LNCaP clone FGC (cell line): ENCODE results near the gene TANGO2.

Experiments used
- DNase-seq: peaks from one replicate; pipeline ENCODE4 v3.0.0-alpha.2; 2011; ENCODE audit warnings: low read depth
- H3K4me3 ChIP-seq: 2 replicates; pipeline ENCODE4 v1.5.1; 2011; ENCODE audit warnings: mild to moderate bottlenecking, low read depth, low read length, control low read depth
- TF ChIP-seq, protein P1 (sequence below): IDR thresholded peaks from 2 replicates; pipeline ENCODE4 v1.5.1; 2012; ENCODE audit warnings: mild to moderate bottlenecking; ENCODE audit not compliant: control insufficient read depth, insufficient read depth; ENCODE audit errors: extremely low read depth

TANGO2 gene

DNA sequence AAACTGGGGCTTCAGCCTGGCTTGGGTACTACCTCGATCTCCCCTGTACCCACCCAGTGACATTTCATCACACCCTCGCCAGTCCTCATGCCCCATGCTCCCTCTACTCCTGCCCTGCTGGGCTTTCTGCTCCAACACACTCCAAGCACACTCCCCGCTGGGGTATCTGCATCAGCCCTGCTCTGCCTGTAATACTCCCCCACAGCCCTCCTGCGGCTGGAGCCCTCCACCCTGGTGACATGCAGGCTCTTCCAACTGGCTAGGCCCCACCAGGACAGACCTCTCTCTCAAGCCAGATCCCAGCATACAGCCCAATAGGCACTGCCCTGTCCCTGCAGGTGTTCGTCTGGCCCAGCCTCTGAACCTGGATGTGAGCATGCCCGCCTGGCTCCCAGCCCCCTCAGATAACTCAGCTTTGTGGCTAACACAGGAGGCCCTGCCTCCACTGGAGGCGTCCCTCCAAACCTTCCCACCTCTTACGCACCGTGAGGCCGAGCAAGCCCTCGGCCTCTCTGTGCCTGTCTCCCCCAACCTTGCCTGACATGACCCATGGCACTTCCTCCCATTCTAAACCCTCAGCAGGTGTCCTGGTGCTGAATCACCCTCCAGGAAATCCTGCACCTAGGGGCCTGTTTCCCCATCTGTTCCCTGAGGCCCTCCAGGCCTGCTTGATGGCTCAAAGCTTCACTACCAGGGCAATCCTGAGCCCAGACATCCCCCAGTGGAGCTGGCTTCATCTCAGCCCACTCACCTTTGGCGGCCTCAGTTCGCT, 45.8 kb upstream of the TANGO2 start:
- no peak for DNase-seq
- TF ChIP-seq, protein P1, sequence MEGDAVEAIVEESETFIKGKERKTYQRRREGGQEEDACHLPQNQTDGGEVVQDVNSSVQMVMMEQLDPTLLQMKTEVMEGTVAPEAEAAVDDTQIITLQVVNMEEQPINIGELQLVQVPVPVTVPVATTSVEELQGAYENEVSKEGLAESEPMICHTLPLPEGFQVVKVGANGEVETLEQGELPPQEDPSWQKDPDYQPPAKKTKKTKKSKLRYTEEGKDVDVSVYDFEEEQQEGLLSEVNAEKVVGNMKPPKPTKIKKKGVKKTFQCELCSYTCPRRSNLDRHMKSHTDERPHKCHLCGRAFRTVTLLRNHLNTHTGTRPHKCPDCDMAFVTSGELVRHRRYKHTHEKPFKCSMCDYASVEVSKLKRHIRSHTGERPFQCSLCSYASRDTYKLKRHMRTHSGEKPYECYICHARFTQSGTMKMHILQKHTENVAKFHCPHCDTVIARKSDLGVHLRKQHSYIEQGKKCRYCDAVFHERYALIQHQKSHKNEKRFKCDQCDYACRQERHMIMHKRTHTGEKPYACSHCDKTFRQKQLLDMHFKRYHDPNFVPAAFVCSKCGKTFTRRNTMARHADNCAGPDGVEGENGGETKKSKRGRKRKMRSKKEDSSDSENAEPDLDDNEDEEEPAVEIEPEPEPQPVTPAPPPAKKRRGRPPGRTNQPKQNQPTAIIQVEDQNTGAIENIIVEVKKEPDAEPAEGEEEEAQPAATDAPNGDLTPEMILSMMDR, result no peak

GRCh38 chr22:19975707-19976035, 45.2 kb upstream of the TANGO2 start:
- DNase-seq, result no peak
- TF ChIP-seq, protein P1, result no peak
- no peak overlapping the region for H3K4me3 ChIP-seq

More for the DNA sequence above, 45.8 kb upstream of the TANGO2 start:
- no peak overlapping the region for H3K4me3 ChIP-seq

- no peak for DNase-seq
- TF ChIP-seq, protein P1, result no peak
- no peak overlapping the region for H3K4me3 ChIP-seq
Measured at GRCh38 chr22:19976671-19977070, 44.2 kb upstream of the TANGO2 start.

- TF ChIP-seq, protein P1, result no peak
- H3K4me3 ChIP-seq, result no peak overlapping the region
- no peak for DNase-seq
Measured at GRCh38 chr22:19977296-19978243, 43.3 kb upstream of the TANGO2 start.

- H3K4me3 ChIP-seq, result no peak overlapping the region
- TF ChIP-seq, protein P1, result no peak
- DNase-seq, result no peak
Measured at GRCh38 chr22:19978748-19979147, 42.2 kb upstream of the TANGO2 start.

- no peak overlapping the region for H3K4me3 ChIP-seq
- DNase-seq, result no peak
- TF ChIP-seq, protein P1, result no peak
Measured at GRCh38 chr22:19979712-19980493, 41.0 kb upstream of the TANGO2 start.
